DOHH2 (cell line): ENCODE results near the gene TRIM46.

Source experiments
- EZH2phosphoT487 ChIP-seq: fragments of 200-600 bp; sonication (generic); IDR thresholded peaks from 2 replicates; pipeline ENCODE4 v1.6.1; 2017; ENCODE audit warnings: borderline replicate concordance, mild to moderate bottlenecking, antibody characterized with exemption, low read length, moderate library complexity, mixed read lengths
- TF ChIP-seq, protein P1 (sequence below): fragments of 200-600 bp; sonication (generic); IDR thresholded peaks from one replicate; pipeline ENCODE4 v1.5.1; 2014; ENCODE audit warnings: antibody characterized with exemption, mild to moderate bottlenecking, low read depth, low read length; ENCODE audit not compliant: poor library complexity, severe bottlenecking

DNA sequence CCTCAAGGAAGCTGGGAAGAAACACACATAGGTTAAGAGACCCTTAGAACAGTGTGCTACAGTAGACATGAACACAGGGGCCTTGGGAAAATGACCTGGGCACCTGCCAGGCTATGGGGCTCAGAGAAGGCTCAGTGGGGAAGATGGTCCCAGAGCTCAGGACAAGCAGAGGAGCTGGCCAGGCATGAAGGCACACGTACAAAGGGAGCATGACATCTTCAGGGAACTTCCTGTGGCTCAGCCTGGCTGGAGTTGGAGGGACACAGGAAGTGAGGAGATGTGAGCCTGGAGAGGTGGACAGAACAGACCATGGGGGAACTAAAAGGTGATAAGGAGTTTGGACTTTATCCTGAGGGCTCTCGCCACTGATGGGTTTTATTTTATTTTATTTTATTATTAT, 41.8 kb upstream of the TRIM46 start:
- TF ChIP-seq, protein P1, sequence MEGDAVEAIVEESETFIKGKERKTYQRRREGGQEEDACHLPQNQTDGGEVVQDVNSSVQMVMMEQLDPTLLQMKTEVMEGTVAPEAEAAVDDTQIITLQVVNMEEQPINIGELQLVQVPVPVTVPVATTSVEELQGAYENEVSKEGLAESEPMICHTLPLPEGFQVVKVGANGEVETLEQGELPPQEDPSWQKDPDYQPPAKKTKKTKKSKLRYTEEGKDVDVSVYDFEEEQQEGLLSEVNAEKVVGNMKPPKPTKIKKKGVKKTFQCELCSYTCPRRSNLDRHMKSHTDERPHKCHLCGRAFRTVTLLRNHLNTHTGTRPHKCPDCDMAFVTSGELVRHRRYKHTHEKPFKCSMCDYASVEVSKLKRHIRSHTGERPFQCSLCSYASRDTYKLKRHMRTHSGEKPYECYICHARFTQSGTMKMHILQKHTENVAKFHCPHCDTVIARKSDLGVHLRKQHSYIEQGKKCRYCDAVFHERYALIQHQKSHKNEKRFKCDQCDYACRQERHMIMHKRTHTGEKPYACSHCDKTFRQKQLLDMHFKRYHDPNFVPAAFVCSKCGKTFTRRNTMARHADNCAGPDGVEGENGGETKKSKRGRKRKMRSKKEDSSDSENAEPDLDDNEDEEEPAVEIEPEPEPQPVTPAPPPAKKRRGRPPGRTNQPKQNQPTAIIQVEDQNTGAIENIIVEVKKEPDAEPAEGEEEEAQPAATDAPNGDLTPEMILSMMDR = no peak
- TF ChIP-seq EZH2phosphoT487 = no peak
